ENCODE measurements around the gene GPD2.
"Not testable (repeated sequence)": the region's sequence is repeated elsewhere in the genome, so short reads cannot be mapped to it uniquely, and the experiment has no call there.

Gene GPD2

DNA sequence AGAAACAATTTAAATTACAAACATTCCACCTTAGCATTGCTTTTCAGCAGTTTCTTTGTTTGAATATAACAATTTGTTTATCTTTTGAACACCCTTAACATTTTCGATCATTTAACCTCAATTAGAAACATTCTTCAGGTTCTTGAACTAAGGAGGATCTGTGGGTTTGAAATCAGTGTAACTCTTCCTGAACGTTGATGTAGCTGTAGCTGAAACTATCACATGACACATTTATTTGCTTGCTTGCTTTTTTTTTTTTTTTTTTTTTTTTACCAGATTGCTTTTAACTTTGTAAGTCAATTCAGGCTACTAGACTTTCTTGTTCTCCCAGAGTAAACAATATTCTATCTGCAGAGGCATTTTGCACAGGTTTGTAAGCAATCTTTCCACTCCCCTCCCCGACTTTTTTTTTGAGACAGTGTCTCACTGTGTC is 47.6 kb downstream of the GPD2 start:
- Mint-ChIP-seq H3K36me3 (peaks cover 34% of the 10 kb centered on the region), H3K27me3 (no peaks in the 10 kb centered on the region), H3K4me3 (no peak overlapping the region), H3K9me3 (no peaks in the 10 kb centered on the region), H3K4me1 (peaks cover 22% of the 10 kb centered on the region), H3K27ac (no peak overlapping the region)
- no peak for ATAC-seq

DNA sequence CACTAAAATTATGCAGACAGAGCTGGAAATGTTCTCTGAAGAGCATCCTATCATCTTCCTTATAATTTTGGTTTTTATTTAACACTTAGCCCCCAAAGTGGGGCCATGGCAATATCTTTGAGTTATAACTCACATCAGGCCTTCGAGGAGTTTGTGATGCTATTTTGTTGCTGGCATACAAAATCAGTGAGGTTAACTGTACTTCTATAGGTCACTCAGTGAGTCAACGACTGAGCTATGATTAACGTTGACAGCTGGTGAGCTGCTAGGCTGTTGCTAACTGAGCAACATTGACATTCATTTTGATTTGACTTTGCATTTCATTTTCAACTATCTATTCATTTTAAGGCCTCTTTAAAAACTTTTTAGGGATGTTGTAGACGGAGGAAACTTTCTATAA is 50.0 kb downstream of the GPD2 start:
- H3K36me3 Mint-ChIP-seq: peaks cover 21% of the 10 kb centered on the region
- H3K4me1 Mint-ChIP-seq: peaks cover 28% of the 10 kb centered on the region
- no peak for ATAC-seq
- no peak overlapping the region for H3K27ac Mint-ChIP-seq
- no peaks in the 10 kb centered on the region for H3K9me3 Mint-ChIP-seq
- no peaks in the 10 kb centered on the region for H3K27me3 Mint-ChIP-seq
- no peak overlapping the region for H3K4me3 Mint-ChIP-seq

DNA sequence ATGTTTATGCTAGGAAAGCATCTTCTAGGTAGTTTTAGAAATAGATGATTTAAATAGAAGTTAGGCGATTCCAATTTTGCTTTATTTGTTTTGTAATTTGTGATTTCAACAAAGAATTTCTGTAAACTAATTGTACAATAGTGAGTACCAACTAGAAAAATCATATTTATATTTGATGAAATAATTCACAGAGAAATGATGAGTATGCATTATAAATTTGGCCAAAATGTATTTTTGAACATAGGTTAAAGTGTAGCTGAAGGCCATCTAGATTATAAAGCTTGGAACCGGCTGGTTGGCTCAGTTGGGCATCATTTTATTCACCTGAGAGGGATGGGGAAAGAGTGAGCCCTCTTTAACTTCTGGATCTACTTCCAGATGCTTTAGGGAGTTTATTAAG is 50.4 kb downstream of the GPD2 start:
- H3K9me3 Mint-ChIP-seq: no peaks in the 10 kb centered on the region
- no peaks in the 10 kb centered on the region for H3K27me3 Mint-ChIP-seq
- peaks cover 28% of the 10 kb centered on the region for H3K4me1 Mint-ChIP-seq
- peaks cover 21% of the 10 kb centered on the region for H3K36me3 Mint-ChIP-seq
- H3K27ac Mint-ChIP-seq: no peak overlapping the region
- ATAC-seq: no peak
- no peak overlapping the region for H3K4me3 Mint-ChIP-seq

DNA sequence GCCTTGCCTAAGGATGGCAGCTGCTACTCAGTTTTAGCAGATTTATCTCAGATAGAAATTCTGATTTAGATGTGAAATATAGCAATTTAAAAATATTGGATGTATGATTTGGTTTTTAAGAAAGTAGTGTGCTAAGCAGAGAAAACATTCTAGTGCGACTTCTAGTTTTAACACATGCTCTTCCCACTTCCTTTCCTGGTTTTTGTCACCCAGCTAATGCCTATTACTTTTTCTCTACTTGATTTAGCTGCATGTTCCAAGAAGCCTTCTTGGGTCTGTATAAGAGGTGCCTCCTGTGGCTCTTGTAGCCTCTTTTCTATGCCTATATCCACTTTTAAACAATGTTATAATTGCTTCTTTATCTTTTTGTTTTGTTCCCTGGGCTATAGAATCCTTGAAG is 53.0 kb downstream of the GPD2 start:
- no peak for ATAC-seq
- H3K4me1 Mint-ChIP-seq: peaks cover 29% of the 10 kb centered on the region
- no peaks in the 10 kb centered on the region for H3K27me3 Mint-ChIP-seq
- H3K4me3 Mint-ChIP-seq: no peak overlapping the region
- H3K36me3 Mint-ChIP-seq: peaks cover 10% of the 10 kb centered on the region
- no peaks in the 10 kb centered on the region for H3K9me3 Mint-ChIP-seq
- H3K27ac Mint-ChIP-seq: no peak overlapping the region

DNA sequence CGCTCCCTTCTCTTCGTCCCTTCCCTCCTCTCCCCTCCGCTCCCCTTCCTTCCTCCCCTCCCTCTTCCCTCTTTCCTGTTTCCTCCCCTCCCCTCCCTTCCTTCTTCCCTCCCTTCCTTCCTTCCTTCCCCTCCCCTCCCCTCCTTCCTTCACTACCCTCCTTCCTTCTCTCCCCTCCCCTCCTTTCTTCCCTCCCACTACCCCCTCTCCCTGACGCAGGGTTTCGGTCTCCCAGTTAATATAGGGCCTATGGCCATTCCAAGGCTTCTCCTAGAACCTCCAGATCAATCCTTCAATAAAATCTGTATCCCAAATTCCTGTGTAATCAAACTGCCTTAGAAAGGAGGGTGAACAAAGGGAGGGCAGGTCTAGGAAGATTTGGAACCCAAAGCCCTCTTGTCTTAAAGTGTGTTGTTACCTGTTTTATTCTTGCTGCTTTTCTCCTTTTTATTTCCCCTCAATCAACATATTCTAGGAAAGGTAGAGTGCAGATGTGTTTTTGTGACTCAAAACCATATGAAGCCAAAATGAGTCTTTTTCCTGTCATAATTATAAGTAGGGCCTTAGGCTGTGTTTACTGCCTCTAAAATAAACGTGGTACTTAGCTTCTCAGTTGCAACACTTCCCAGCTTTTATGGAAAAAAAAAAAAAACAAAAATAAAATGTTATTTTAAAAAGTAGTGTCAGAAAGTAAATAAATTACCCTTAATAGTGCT is 53.7 kb downstream of the GPD2 start:
- peaks cover 4% of the 10 kb centered on the region for H3K36me3 Mint-ChIP-seq
- H3K27ac Mint-ChIP-seq: no peak overlapping the region
- no peak for ATAC-seq
- no peaks in the 10 kb centered on the region for H3K9me3 Mint-ChIP-seq
- H3K4me1 Mint-ChIP-seq: peaks cover 29% of the 10 kb centered on the region
- no peak overlapping the region for H3K4me3 Mint-ChIP-seq
- H3K27me3 Mint-ChIP-seq: no peaks in the 10 kb centered on the region

DNA sequence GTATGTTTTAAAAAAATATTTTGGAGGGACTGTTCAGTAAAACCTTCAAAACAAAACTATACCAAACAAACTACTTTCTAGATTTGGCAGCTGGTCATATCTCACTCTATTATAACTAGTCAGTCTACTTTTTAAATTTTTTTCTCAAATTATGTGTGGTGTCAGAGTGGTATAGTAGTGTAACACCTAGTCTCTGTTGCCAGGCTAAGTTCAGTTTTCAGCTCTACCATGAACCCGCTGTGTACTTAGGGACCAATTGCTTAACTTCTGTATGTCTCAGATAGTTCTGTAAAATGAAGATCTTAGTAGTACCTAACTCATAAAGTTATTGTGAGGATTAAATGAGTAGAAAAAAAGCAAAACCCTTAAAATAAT is 54.3 kb downstream of the GPD2 start:
- peaks cover 29% of the 10 kb centered on the region for H3K4me1 Mint-ChIP-seq
- no peak overlapping the region for H3K27ac Mint-ChIP-seq
- H3K36me3 Mint-ChIP-seq: no peaks in the 10 kb centered on the region
- no peak for ATAC-seq
- H3K4me3 Mint-ChIP-seq: no peak overlapping the region
- no peaks in the 10 kb centered on the region for H3K27me3 Mint-ChIP-seq
- no peaks in the 10 kb centered on the region for H3K9me3 Mint-ChIP-seq

DNA sequence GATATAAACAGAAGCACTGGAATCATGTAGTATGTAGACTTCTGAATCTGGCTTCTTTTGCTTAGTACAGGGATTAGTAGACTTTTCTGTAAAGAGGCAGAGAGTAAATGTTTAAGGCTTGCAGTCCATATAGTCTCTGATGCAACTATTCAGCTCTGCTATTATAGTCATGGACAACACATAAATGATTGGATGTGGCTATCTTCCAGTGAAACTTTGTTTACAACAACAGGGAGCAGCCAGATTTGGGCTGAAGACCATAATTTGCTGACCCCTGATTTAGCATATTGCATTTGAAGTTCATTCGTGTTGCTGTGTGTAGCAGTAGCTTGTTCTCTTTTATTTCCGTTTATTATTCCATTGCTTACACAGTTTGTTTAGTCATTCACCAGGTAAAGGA is 55.0 kb downstream of the GPD2 start:
- Mint-ChIP-seq H3K27me3 (no peaks in the 10 kb centered on the region), H3K9me3 (no peaks in the 10 kb centered on the region), H3K4me3 (no peak overlapping the region), H3K4me1 (peaks cover 29% of the 10 kb centered on the region), H3K27ac (no peak overlapping the region), H3K36me3 (no peaks in the 10 kb centered on the region)
- ATAC-seq: no peak

DNA sequence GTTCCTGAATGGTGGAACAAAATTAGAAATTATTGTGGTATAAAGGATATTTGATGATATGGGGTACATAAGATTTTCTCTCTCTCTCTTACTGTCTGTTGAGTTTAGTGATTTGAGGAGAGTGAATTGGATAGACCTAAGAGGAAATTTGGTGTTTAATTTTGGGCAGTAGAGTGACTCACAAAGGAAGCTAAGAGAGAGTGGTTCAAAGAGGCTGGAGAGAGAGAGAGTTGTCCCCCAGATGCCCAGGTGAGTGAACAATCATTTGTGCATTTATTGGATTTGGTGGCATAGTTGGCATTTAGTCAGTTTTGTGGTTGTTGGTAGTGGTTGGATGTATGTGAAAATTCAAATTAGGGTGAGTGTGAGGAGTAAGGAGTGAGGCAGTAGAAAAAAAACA is 56.8 kb downstream of the GPD2 start:
- H3K4me1 Mint-ChIP-seq: peaks cover 28% of the 10 kb centered on the region

DNA sequence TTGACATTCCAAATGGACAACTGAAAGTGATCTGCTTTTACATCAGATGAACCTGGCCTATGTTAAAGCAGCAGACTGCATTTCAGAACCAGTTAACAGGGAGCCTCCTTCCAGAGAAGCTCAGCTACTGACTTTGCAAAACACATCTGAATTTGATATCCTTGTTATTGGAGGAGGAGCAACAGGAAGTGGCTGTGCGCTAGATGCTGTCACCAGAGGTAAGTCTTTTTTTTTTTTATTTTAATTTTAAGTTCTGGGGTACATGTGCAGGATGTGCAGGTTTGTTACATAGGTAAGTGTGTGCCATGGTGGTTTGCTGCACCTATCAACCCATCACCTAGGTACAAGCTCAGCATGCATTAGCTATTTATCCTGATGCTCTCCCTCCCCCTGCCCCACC is 59.8 kb downstream of the GPD2 start:
- H3K4me1 Mint-ChIP-seq: peaks cover 14% of the 10 kb centered on the region
- not testable (repeated sequence) for ATAC-seq, H3K27me3 Mint-ChIP-seq, H3K4me3 Mint-ChIP-seq, H3K27ac Mint-ChIP-seq, H3K9me3 Mint-ChIP-seq
- peaks cover 16% of the 10 kb centered on the region for H3K36me3 Mint-ChIP-seq

More for the DNA sequence above, 56.8 kb downstream of the GPD2 start:
- H3K9me3 Mint-ChIP-seq: no peaks in the 10 kb centered on the region
- H3K36me3 Mint-ChIP-seq: peaks cover 5% of the 10 kb centered on the region
- no peak for ATAC-seq
- no peak overlapping the region for H3K4me3 Mint-ChIP-seq
- H3K27ac Mint-ChIP-seq: no peak overlapping the region
- no peaks in the 10 kb centered on the region for H3K27me3 Mint-ChIP-seq

DNA sequence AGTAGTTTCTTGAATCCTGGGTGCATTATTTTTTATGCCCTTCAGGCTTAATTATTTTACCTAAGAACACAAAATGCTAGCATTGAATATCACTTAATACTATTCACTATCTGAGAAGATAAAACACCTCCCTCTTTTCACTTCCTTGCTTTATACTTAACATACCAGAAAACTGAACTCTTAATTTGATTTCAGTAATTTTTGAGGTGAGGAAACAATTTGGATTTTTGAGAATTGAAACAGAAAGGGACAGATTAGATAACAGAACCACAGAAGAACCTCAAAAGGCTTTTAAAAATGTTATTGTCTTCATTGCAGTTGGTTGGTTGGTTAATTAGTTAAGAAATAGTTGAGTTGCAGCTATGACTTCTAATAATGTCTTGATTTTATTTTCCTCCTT is 69.5 kb downstream of the GPD2 start:
- no peaks in the 10 kb centered on the region for H3K9me3 Mint-ChIP-seq
- no peak for ATAC-seq
- H3K4me1 Mint-ChIP-seq: peaks cover 14% of the 10 kb centered on the region
- peaks cover 20% of the 10 kb centered on the region for H3K36me3 Mint-ChIP-seq
- no peak overlapping the region for H3K4me3 Mint-ChIP-seq
- H3K27ac Mint-ChIP-seq: no peak overlapping the region
- H3K27me3 Mint-ChIP-seq: no peaks in the 10 kb centered on the region

DNA sequence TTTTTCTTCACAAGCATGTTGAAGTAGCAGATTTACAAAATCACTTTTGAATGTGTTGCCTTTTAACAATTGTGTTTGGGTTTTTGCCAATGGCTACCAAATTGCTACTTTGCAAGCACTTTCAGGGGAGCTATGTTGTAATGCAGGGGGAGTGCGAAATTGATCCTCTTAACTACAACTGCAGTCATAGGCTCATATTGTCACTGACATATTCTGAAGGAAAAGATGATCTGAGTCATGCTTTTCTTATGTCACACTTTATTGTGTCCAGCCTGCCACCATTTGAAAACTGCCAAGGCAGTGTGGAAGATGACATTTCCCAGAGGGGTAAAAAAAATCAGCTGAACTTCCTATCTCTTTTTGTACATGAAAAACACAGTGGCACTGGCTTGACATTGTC is 74.9 kb downstream of the GPD2 start:
- Mint-ChIP-seq H3K4me3 (no peak overlapping the region), H3K4me1 (peaks cover 13% of the 10 kb centered on the region), H3K27ac (no peak overlapping the region), H3K27me3 (no peaks in the 10 kb centered on the region), H3K9me3 (no peaks in the 10 kb centered on the region), H3K36me3 (peaks cover 46% of the 10 kb centered on the region)
- no peak for ATAC-seq

DNA sequence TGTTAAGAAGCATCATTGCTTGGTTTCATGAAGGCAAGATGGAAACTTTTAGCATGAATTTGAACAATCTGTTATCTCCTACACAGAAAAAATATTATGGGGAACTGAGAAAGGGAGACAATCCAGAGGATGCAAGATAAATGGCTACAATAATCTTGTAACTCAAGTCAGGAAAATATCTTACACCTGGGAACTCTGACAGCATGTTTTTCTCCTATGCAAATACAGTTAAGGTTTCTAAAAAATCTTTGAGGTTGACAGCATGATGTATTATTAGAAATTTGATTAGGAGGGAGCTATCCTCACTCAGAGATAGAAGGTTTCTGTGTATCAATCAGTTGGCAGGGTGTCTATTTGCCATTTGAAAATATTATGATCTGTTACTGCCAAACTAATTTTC is 75.6 kb downstream of the GPD2 start:
- no peaks in the 10 kb centered on the region for H3K9me3 Mint-ChIP-seq
- H3K4me3 Mint-ChIP-seq: no peak overlapping the region
- H3K27ac Mint-ChIP-seq: no peak overlapping the region
- H3K36me3 Mint-ChIP-seq: peaks cover 46% of the 10 kb centered on the region
- H3K4me1 Mint-ChIP-seq: peaks cover 13% of the 10 kb centered on the region
- ATAC-seq: no peak
- H3K27me3 Mint-ChIP-seq: no peaks in the 10 kb centered on the region

DNA sequence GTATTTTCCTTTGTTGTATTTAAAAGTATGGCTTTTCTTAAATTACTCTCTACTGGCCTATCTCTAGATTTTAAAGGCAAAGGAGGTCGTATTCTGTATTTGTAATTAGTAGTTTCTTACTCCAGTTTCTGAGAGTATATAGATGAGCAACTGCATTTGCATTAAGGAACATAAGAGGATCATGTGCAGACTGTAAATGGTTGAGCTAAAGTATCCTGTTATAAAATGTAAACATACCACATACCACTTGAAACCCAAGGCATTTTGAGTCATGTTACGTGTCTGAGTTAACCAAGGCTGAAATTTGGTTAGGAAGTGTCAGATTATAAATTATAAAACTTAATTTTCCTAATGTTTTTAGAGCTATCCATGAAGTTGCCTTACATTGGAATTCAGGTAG is 76.3 kb downstream of the GPD2 start:
- Mint-ChIP-seq H3K27me3 (no peaks in the 10 kb centered on the region), H3K4me3 (no peak overlapping the region), H3K36me3 (peaks cover 46% of the 10 kb centered on the region), H3K4me1 (peaks cover 13% of the 10 kb centered on the region), H3K9me3 (no peaks in the 10 kb centered on the region), H3K27ac (no peak overlapping the region)
- ATAC-seq: no peak

DNA sequence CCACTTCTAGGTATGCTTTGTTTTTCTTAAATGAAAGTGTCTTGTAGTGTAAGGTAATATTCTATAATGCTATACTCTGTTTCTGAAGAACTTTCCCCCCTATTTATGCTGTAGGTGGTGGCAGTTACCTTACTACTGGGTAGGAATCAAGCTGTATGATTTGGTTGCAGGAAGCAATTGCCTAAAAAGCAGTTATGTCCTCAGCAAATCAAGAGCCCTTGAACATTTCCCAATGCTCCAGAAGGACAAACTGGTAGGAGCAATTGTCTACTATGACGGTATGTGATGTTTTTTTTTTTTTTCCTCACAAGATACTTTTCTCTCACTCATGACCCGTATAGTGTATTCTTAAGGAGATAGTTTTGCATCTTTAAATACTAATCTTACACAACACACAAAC is 77.0 kb downstream of the GPD2 start:
- Mint-ChIP-seq H3K36me3 (peaks cover 39% of the 10 kb centered on the region), H3K4me1 (peaks cover 8% of the 10 kb centered on the region)

DNA sequence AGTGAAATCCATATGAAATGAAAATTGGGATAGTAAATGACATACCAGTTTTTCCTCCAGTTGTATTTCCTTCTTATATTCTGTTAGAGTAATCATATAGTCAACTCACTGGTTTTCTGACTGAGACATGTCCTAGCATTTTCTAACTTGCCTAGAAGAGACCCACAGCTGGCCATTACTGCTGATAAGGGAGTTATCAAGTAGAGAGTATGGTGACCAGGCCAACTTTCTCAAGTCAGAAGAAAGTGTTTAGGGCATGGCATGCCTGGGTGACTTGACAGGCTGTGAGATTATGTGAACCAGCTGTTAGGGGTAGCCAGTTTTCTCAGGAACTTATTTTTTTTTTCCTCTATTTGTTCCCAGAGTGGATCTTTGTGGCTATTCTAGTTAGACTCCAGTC is 81.2 kb downstream of the GPD2 start:
- H3K36me3 Mint-ChIP-seq: peaks cover 38% of the 10 kb centered on the region
- no peaks in the 10 kb centered on the region for H3K27me3 Mint-ChIP-seq
- peaks cover 3% of the 10 kb centered on the region for H3K9me3 Mint-ChIP-seq
- H3K4me3 Mint-ChIP-seq: no peak overlapping the region
- no peak for ATAC-seq
- no peaks in the 10 kb centered on the region for H3K4me1 Mint-ChIP-seq
- H3K27ac Mint-ChIP-seq: no peak overlapping the region

More for the DNA sequence above, 77.0 kb downstream of the GPD2 start:
- Mint-ChIP-seq H3K27me3 (no peaks in the 10 kb centered on the region), H3K27ac (no peak overlapping the region), H3K9me3 (no peaks in the 10 kb centered on the region), H3K4me3 (no peak overlapping the region)
- ATAC-seq: no peak

DNA sequence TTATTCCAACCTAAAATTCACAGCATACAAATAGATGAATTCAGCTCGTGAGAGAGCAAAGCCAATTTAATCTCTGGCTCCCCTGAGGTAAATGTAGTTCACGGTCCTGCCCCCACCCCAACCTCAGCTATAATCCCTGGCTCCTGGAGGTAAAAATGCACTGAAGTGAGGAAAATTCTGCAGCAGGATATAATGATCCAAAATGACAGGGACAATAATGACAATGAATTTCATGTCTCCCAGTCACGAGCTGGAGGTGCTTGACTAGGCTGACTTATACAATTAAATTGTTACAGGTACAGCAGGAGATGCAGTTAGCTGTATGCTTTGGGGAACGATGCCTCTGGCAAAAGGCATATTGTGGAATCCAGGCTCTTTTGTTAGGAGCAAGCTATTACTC is 82.0 kb downstream of the GPD2 start:
- no peak overlapping the region for H3K27ac Mint-ChIP-seq
- H3K27me3 Mint-ChIP-seq: no peaks in the 10 kb centered on the region
- peaks cover 3% of the 10 kb centered on the region for H3K9me3 Mint-ChIP-seq
- no peaks in the 10 kb centered on the region for H3K4me1 Mint-ChIP-seq
- no peak for ATAC-seq
- peaks cover 44% of the 10 kb centered on the region for H3K36me3 Mint-ChIP-seq
- H3K4me3 Mint-ChIP-seq: no peak overlapping the region

Data from stimulated activated memory B cell treated with anti-CD40 and anti-IgM and Interleukin-4, amounts not matched to agents 10 μg/mL and 1 μg/mL and 100 μg/mL, for 72 hours (primary cell).